HepG2 (cell line): ENCODE results near the gene TUBB4A. TPM values are rescaled to one million over a fixed set of nuclear protein-coding genes. Genes with fewer than 3 reads are reported as not detected.

Experiments used
- ARID5B ChIP-seq: IDR thresholded peaks from 2 replicates; pipeline ENCODE4 v1.4.0; 2020; ENCODE audit warnings: mild to moderate bottlenecking, missing genetic modification reagents
- ATF1 ChIP-seq: IDR thresholded peaks from 2 replicates; pipeline ENCODE4 v1.6.1; 2016; ENCODE audit warnings: mild to moderate bottlenecking, control low read depth
- FLYWCH1 ChIP-seq: sonication (generic); formaldehyde crosslinking; IDR thresholded peaks from 2 replicates; pipeline ENCODE4 v1.8.1; 2023; ENCODE audit warnings: mild to moderate bottlenecking, missing genetic modification reagents
- GATA4 ChIP-seq: sonication (generic); IDR thresholded peaks from 2 replicates; pipeline ENCODE4 v1.6.1; 2016; ENCODE audit warnings: antibody characterized with exemption, low read depth, borderline replicate concordance
- GLI4 ChIP-seq: sonication (generic); formaldehyde crosslinking; IDR thresholded peaks from 2 replicates; pipeline ENCODE4 v1.5.1; 2020; ENCODE audit warnings: missing genetic modification reagents, mild to moderate bottlenecking, moderate library complexity, borderline replicate concordance
- HDAC1 ChIP-seq: sonication (generic); formaldehyde crosslinking; IDR thresholded peaks from 2 replicates; pipeline ENCODE4 v1.5.1; 2020; ENCODE audit warnings: mild to moderate bottlenecking, missing genetic modification reagents
- HNRNPH1 ChIP-seq: fragments of 200-400 bp; formaldehyde crosslinking; optimal IDR thresholded peaks from 2 replicates; pipeline ENCODE3; 2017; ENCODE audit warnings: mild to moderate bottlenecking, low read depth, low read length
- HOXD1 ChIP-seq: sonication (generic); formaldehyde crosslinking; IDR thresholded peaks from 2 replicates; pipeline ENCODE4 v1.5.0; 2020; ENCODE audit warnings: missing genetic modification reagents
- KAT7 ChIP-seq: IDR thresholded peaks from 2 replicates; pipeline ENCODE4 v1.6.1; 2018; ENCODE audit warnings: borderline replicate concordance, missing compliant biosample characterization
- MBNL3 ChIP-seq: fragments of 250-450 bp; sonication (Bioruptor Pico); conservative IDR thresholded peaks from 2 replicates; pipeline ENCODE4 v1.8.0; 2022; ENCODE audit warnings: mild to moderate bottlenecking, inconsistent platforms
- TBX2 ChIP-seq: sonication (generic); formaldehyde crosslinking; IDR thresholded peaks from 2 replicates; pipeline ENCODE4 v1.5.0; 2020; ENCODE audit warnings: missing genetic modification reagents, mild to moderate bottlenecking, borderline replicate concordance
- ZBTB1 ChIP-seq: sonication (generic); formaldehyde crosslinking; IDR thresholded peaks from 2 replicates; pipeline ENCODE4 v1.4.0; 2020; ENCODE audit warnings: missing genetic modification reagents, borderline replicate concordance
- ZMYM3 ChIP-seq: sonication (generic); formaldehyde crosslinking; IDR thresholded peaks from 2 replicates; pipeline ENCODE4 v1.5.1; 2020; ENCODE audit warnings: mild to moderate bottlenecking, missing genetic modification reagents
- ZNF232 ChIP-seq: sonication (generic); formaldehyde crosslinking; IDR thresholded peaks from 2 replicates; pipeline ENCODE4 v1.4.0; 2020; ENCODE audit warnings: missing genetic modification reagents, borderline replicate concordance
- ZNF280B ChIP-seq: sonication (generic); formaldehyde crosslinking; IDR thresholded peaks from 2 replicates; pipeline ENCODE4 v1.5.0; 2020; ENCODE audit warnings: missing genetic modification reagents, mild to moderate bottlenecking, borderline replicate concordance
- ZNF570 ChIP-seq: sonication (generic); formaldehyde crosslinking; IDR thresholded peaks from 2 replicates; pipeline ENCODE4 v1.4.0; 2020; ENCODE audit warnings: mild to moderate bottlenecking, missing genetic modification reagents, borderline replicate concordance
- ZNF780A ChIP-seq: sonication (generic); formaldehyde crosslinking; IDR thresholded peaks from 2 replicates; pipeline ENCODE4 v1.8.0; 2022; ENCODE audit warnings: mild to moderate bottlenecking, missing genetic modification reagents, moderate library complexity
- polyA plus RNA-seq, 8 experiments: library from polyadenylated mRNA; depleted of rRNA in 3 of 8; stranded (reverse) in 7 of 8; unstranded in 1 of 8; fragments of >200 nt; fragmentation: Illumina TruSeq in 4 of 8; extraction: Trizol in 4 of 8; gene quantifications; 2 replicates each; pipeline versions ENCODE4 v1.2.1 to v1.2.3, GENCODE V29; 2011 to 2016; ENCODE audit warnings: low read depth in 4 of 8, missing spikeins in 1 of 8, mixed read lengths in 1 of 8; ENCODE audit not compliant: insufficient read depth in 1 of 8
- total RNA-seq, 5 experiments: library from RNA; depleted of rRNA; stranded (reverse); fragments of >200 nt; fragmentation: Illumina TruSeq; extraction: Trizol; gene quantifications; 2 replicates each; pipeline ENCODE4 v1.2.3, GENCODE V29; 2016; ENCODE audit warnings: low read depth in 1 of 5
- TF ChIP-seq, protein P1 (sequence below): sonication (generic); formaldehyde crosslinking; IDR thresholded peaks from 2 replicates; pipeline ENCODE4 v1.5.0; 2020; ENCODE audit warnings: missing genetic modification reagents
- TF ChIP-seq, protein P2 (sequence below): sonication (generic); formaldehyde crosslinking; IDR thresholded peaks from 2 replicates; pipeline ENCODE4 v1.4.0; 2020; ENCODE audit warnings: missing genetic modification reagents

Gene TUBB4A
- total and polyA plus RNA-seq, 2 of the 13 experiments (the other 11 are each of a cell fraction or from before 2014, with no cell fraction given) = not detected

GRCh38 chr19:6464070-6464873 lies 37.8 kb downstream of the TUBB4A start, which contains the start of gene CRB3 (continued):
- TF ChIP-seq, protein P1, sequence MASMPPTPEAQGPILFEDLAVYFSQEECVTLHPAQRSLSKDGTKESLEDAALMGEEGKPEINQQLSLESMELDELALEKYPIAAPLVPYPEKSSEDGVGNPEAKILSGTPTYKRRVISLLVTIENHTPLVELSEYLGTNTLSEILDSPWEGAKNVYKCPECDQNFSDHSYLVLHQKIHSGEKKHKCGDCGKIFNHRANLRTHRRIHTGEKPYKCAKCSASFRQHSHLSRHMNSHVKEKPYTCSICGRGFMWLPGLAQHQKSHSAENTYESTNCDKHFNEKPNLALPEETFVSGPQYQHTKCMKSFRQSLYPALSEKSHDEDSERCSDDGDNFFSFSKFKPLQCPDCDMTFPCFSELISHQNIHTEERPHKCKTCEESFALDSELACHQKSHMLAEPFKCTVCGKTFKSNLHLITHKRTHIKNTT = no peak
- TF ChIP-seq HDAC1 (peak; percentile 63), MBNL3 (CRISPR knock-in tag) (no peak), HOXD1 (CRISPR knock-in tag) (0 out of 2 replicates have a peak, but pooled peaks have one; percentile 31), ZNF780A (CRISPR knock-in tag) (no peak), ZNF570 (no peak), GLI4 (0 out of 2 replicates have a peak, but pooled peaks have one; percentile 36), ZNF280B (peak; percentile 64; the same call in 1 of the 2 replicates), KAT7 (CRISPR knock-in tag) (no peak), ARID5B (CRISPR knock-in tag) (peak; percentile 26; the same call in 1 of the 2 replicates), ATF1 (CRISPR knock-in tag) (no peak), GATA4 (no peak), ZNF232 (CRISPR knock-in tag) (no peak), FLYWCH1 (CRISPR knock-in tag) (no peak), ZBTB1 (no peak), TBX2 (CRISPR knock-in tag) (peak; percentile 54; the same call in 1 of the 2 replicates), ZMYM3 (CRISPR knock-in tag) (no peak), HNRNPH1 (peak; percentile 68)
- TF ChIP-seq, protein P2, sequence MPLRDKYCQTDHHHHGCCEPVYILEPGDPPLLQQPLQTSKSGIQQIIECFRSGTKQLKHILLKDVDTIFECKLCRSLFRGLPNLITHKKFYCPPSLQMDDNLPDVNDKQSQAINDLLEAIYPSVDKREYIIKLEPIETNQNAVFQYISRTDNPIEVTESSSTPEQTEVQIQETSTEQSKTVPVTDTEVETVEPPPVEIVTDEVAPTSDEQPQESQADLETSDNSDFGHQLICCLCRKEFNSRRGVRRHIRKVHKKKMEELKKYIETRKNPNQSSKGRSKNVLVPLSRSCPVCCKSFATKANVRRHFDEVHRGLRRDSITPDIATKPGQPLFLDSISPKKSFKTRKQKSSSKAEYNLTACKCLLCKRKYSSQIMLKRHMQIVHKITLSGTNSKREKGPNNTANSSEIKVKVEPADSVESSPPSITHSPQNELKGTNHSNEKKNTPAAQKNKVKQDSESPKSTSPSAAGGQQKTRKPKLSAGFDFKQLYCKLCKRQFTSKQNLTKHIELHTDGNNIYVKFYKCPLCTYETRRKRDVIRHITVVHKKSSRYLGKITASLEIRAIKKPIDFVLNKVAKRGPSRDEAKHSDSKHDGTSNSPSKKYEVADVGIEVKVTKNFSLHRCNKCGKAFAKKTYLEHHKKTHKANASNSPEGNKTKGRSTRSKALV = no peak
